Activated CD4-positive, alpha-beta T cell treated with anti-CD3 and anti-CD28 coated beads, Interleukin-2, amount 10 ng/mL, durations not matched to agents 7 days and 5 days (primary cell): ENCODE results near the gene HCK. TPM values are rescaled to one million over a fixed set of nuclear protein-coding genes. Genes with fewer than 3 reads are reported as not detected.

Source experiments
- CTCF ChIA-PET: fragments of 350-600 bp; sonication (Branson Sonifier 250); formaldehyde crosslinking; loops from one replicate; lab custom pipeline; 2021; ENCODE audit warnings: antibody characterized with exemption; lab: Charles Lee
- POLR2A ChIA-PET: fragments of 350-600 bp; sonication (Branson Sonifier 250); formaldehyde crosslinking; loops from one replicate; lab custom pipeline; 2021; ENCODE audit warnings: antibody characterized with exemption; lab: Charles Lee
- DNase-seq: peaks from one replicate; pipeline ENCODE4 v3.0.0-alpha.2; 2020
- H3K27ac Mint-ChIP-seq: one replicate; pipeline ENCODE4 v1.8.0; 2021; ENCODE audit warnings: mild to moderate bottlenecking, moderate library complexity, mixed read lengths
- H3K27me3 Mint-ChIP-seq: one replicate; pipeline ENCODE4 v1.8.0; 2021; ENCODE audit warnings: mixed read lengths
- H3K36me3 Mint-ChIP-seq: one replicate; pipeline ENCODE4 v1.8.0; 2021; ENCODE audit warnings: low read depth, mixed read lengths
- H3K4me1 Mint-ChIP-seq: one replicate; pipeline ENCODE4 v1.8.0; 2021; ENCODE audit warnings: mixed read lengths
- H3K4me3 Mint-ChIP-seq: one replicate; pipeline ENCODE4 v1.8.0; 2021; ENCODE audit warnings: mild to moderate bottlenecking, moderate library complexity, mixed read lengths
- H3K9me3 Mint-ChIP-seq: one replicate; pipeline ENCODE4 v1.8.0; 2021; ENCODE audit warnings: mixed read lengths
- total RNA-seq, 2 experiments: library from RNA; stranded (reverse); gene quantifications; one replicate each; pipeline ENCODE4 v1.2.3, GENCODE V29; 2021

The HCK gene
- total RNA-seq, 2 experiments from 2014 or later, result not detected

- ChIA-PET POLR2A (no interaction called here), CTCF (interaction anchor here (0.9 kb wide), 1 partner anchor 15 kb away, joined by 3 read pairs; no protein-coding TSS in a partner anchor)
- DNase-seq, result no peak
- Mint-ChIP-seq H3K9me3 (no peaks in the 10 kb centered on the region), H3K27ac (no peak overlapping the region), H3K36me3 (no peaks in the 10 kb centered on the region), H3K27me3 (peaks cover 48% of the 10 kb centered on the region), H3K4me1 (peaks cover 7% of the 10 kb centered on the region), H3K4me3 (no peak overlapping the region)
Observed at GRCh38 chr20:32056708-32057483, 4.9 kb downstream of the HCK start.

- Mint-ChIP-seq H3K27ac (no peak overlapping the region), H3K36me3 (no peaks in the 10 kb centered on the region), H3K27me3 (peaks cover 49% of the 10 kb centered on the region), H3K9me3 (no peaks in the 10 kb centered on the region), H3K4me3 (no peak overlapping the region), H3K4me1 (peaks cover 7% of the 10 kb centered on the region)
- DNase-seq, result no peak
- CTCF ChIA-PET, result interaction anchor here (0.7 to 0.9 kb wide), 2 partner anchors 16 to 26 kb away, joined by 3 read pairs; no protein-coding TSS in a partner anchor
- POLR2A ChIA-PET, result no interaction called here
Observed at GRCh38 chr20:32057656-32058184, 5.7 kb downstream of the HCK start.

GRCh38 chr20:32059189-32059588, 7.1 kb downstream of the HCK start:
- Mint-ChIP-seq H3K36me3 (no peaks in the 10 kb centered on the region), H3K27ac (no peak overlapping the region), H3K4me1 (peaks cover 6% of the 10 kb centered on the region), H3K27me3 (peaks cover 39% of the 10 kb centered on the region), H3K4me3 (no peak overlapping the region), H3K9me3 (no peaks in the 10 kb centered on the region)
- ChIA-PET CTCF (no interaction called here), POLR2A (interaction anchor here (0.6 kb wide), 1 partner anchor 132 kb away, joined by 5 read pairs; no protein-coding TSS in a partner anchor)
- no peak for DNase-seq

- no peaks in the 10 kb centered on the region for H3K36me3 Mint-ChIP-seq
- ChIA-PET POLR2A (no interaction called here), CTCF (interaction anchor here (0.6 kb wide), 1 partner anchor 465 kb away, joined by 3 read pairs; no protein-coding TSS in a partner anchor)
- no peaks in the 10 kb centered on the region for H3K9me3 Mint-ChIP-seq
- peaks cover 6% of the 10 kb centered on the region for H3K4me1 Mint-ChIP-seq
- H3K27ac Mint-ChIP-seq, result no peak overlapping the region
- no peak for DNase-seq
- no peak overlapping the region for H3K4me3 Mint-ChIP-seq
- H3K27me3 Mint-ChIP-seq, result peaks cover 26% of the 10 kb centered on the region
Observed at GRCh38 chr20:32062776-32063170, 10.7 kb downstream of the HCK start.

GRCh38 chr20:32063695-32064094, 11.7 kb downstream of the HCK start:
- Mint-ChIP-seq H3K36me3 (no peaks in the 10 kb centered on the region), H3K4me3 (no peak overlapping the region), H3K27me3 (peaks cover 22% of the 10 kb centered on the region), H3K27ac (no peak overlapping the region), H3K4me1 (peaks cover 6% of the 10 kb centered on the region), H3K9me3 (no peaks in the 10 kb centered on the region)
- CTCF ChIA-PET, result no interaction called here
- no peak for DNase-seq
- POLR2A ChIA-PET, result no interaction called here

GRCh38 chr20:32064667-32065066, 12.6 kb downstream of the HCK start:
- Mint-ChIP-seq H3K36me3 (no peaks in the 10 kb centered on the region), H3K4me3 (no peak overlapping the region), H3K27ac (no peak overlapping the region), H3K9me3 (no peaks in the 10 kb centered on the region), H3K4me1 (peaks cover 6% of the 10 kb centered on the region), H3K27me3 (peaks cover 16% of the 10 kb centered on the region)
- DNase-seq, result no peak
- ChIA-PET CTCF (no interaction called here), POLR2A (no interaction called here)

- peaks cover 10% of the 10 kb centered on the region for H3K4me1 Mint-ChIP-seq
- no peak overlapping the region for H3K27ac Mint-ChIP-seq
- H3K4me3 Mint-ChIP-seq, result no peak overlapping the region
- CTCF ChIA-PET, result no interaction called here
- peaks cover 4% of the 10 kb centered on the region for H3K27me3 Mint-ChIP-seq
- no peak for DNase-seq
- H3K36me3 Mint-ChIP-seq, result no peaks in the 10 kb centered on the region
- H3K9me3 Mint-ChIP-seq, result no peaks in the 10 kb centered on the region
- POLR2A ChIA-PET, result no interaction called here
Observed at GRCh38 chr20:32067234-32067821, 15.3 kb downstream of the HCK start.

GRCh38 chr20:32068174-32068573, 16.1 kb downstream of the HCK start:
- ChIA-PET CTCF (no interaction called here), POLR2A (no interaction called here)
- no peaks in the 10 kb centered on the region for H3K9me3 Mint-ChIP-seq
- H3K4me1 Mint-ChIP-seq, result peaks cover 5% of the 10 kb centered on the region
- H3K36me3 Mint-ChIP-seq, result no peaks in the 10 kb centered on the region
- no peak overlapping the region for H3K27ac Mint-ChIP-seq
- H3K4me3 Mint-ChIP-seq, result no peak overlapping the region
- no peak for DNase-seq
- H3K27me3 Mint-ChIP-seq, result peaks cover 2% of the 10 kb centered on the region

GRCh38 chr20:32069711-32070110, 17.7 kb downstream of the HCK start:
- H3K4me1 Mint-ChIP-seq, result peaks cover 5% of the 10 kb centered on the region
- ChIA-PET CTCF (no interaction called here), POLR2A (no interaction called here)
- H3K27ac Mint-ChIP-seq, result no peak overlapping the region
- H3K27me3 Mint-ChIP-seq, result peaks cover 2% of the 10 kb centered on the region
- no peak for DNase-seq
- no peaks in the 10 kb centered on the region for H3K36me3 Mint-ChIP-seq
- H3K4me3 Mint-ChIP-seq, result no peak overlapping the region
- no peaks in the 10 kb centered on the region for H3K9me3 Mint-ChIP-seq

- Mint-ChIP-seq H3K9me3 (no peaks in the 10 kb centered on the region), H3K27me3 (peaks cover 2% of the 10 kb centered on the region), H3K27ac (no peak overlapping the region), H3K36me3 (no peaks in the 10 kb centered on the region), H3K4me3 (no peak overlapping the region), H3K4me1 (peaks cover 5% of the 10 kb centered on the region)
- POLR2A ChIA-PET, result no interaction called here
- CTCF ChIA-PET, result no interaction called here
- DNase-seq, result no peak
Observed at GRCh38 chr20:32070282-32070681, 18.2 kb downstream of the HCK start.

GRCh38 chr20:32070690-32071213, 18.7 kb downstream of the HCK start:
- no peak for DNase-seq
- CTCF ChIA-PET, result interaction anchor here (0.6 to 1.9 kb wide), 2 partner anchors 10 to 1751 kb away, joined by 4 to 6 read pairs; no protein-coding TSS in a partner anchor
- no peak overlapping the region for H3K27ac Mint-ChIP-seq

GRCh38 chr20:32071395-32072167, 19.5 kb downstream of the HCK start:
- POLR2A ChIA-PET, result no interaction called here
- H3K27ac Mint-ChIP-seq, result no peak overlapping the region
- H3K9me3 Mint-ChIP-seq, result no peaks in the 10 kb centered on the region
- peaks cover 5% of the 10 kb centered on the region for H3K4me1 Mint-ChIP-seq
- DNase-seq, result no peak
- no peaks in the 10 kb centered on the region for H3K36me3 Mint-ChIP-seq
- CTCF ChIA-PET, result interaction anchor here (0.6 to 1.9 kb wide), 2 partner anchors 10 to 1750 kb away, joined by 4 to 6 read pairs; no protein-coding TSS in a partner anchor
- peaks cover 5% of the 10 kb centered on the region for H3K27me3 Mint-ChIP-seq
- H3K4me3 Mint-ChIP-seq, result no peak overlapping the region

More at GRCh38 chr20:32070690-32071213, 18.7 kb downstream of the HCK start:
- Mint-ChIP-seq H3K9me3 (no peaks in the 10 kb centered on the region), H3K36me3 (no peaks in the 10 kb centered on the region), H3K4me1 (peaks cover 5% of the 10 kb centered on the region), H3K4me3 (no peak overlapping the region), H3K27me3 (peaks cover 2% of the 10 kb centered on the region)
- POLR2A ChIA-PET, result no interaction called here
